ENCODE data around the gene GPR27.

DNA sequence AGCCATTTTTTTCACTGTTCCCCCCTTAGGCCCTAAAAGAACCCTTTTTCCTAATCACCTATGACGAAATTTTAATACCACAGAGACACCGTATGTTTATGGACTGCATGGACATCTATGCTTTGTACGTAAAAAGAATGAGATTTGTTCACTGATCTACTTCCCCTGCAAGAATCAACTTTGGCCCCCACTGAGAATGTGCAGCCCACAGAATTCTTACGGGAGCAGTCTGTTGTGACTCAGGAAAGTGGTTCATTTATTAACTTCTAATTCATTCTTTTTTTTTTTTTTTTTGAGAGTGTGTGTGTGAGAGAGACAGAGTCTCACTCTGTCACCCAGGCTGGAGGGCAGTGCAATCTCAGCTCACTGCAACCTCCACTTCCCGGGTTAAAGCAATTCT is 46.1 kb upstream of the GPR27 start:
- TF ChIP-seq HDGF (IDR thresholded peaks at IDR 0.05; ENCODE audit: borderline replicate concordance) = no peak
- TF ChIP-seq L3MBTL2 (conservative IDR thresholded peaks at IDR 0.05) = no peak
- no peak for TF ChIP-seq FOXA1 (IDR thresholded peaks at IDR 0.05)
- no peak for TF ChIP-seq ARNT (IDR thresholded peaks at IDR 0.05)
- TF ChIP-seq FOXK2 (IDR thresholded peaks at IDR 0.05) = no peak
- TF ChIP-seq SP1 (IDR thresholded peaks at IDR 0.05) = no peak
- no peak for TF ChIP-seq CTBP1 (IDR thresholded peaks at IDR 0.05; ENCODE audit: borderline replicate concordance)
- no peak for TF ChIP-seq SUZ12 (IDR thresholded peaks at IDR 0.05)

Measured in HEK293T (cell line).